ENCODE measurements around the gene ABCA5. TPM values are rescaled to one million over a fixed set of nuclear protein-coding genes. Genes with fewer than 3 reads are reported as not detected.

The ABCA5 gene
- polyA plus RNA-seq, 1 experiment = 6.5 TPM

DNA sequence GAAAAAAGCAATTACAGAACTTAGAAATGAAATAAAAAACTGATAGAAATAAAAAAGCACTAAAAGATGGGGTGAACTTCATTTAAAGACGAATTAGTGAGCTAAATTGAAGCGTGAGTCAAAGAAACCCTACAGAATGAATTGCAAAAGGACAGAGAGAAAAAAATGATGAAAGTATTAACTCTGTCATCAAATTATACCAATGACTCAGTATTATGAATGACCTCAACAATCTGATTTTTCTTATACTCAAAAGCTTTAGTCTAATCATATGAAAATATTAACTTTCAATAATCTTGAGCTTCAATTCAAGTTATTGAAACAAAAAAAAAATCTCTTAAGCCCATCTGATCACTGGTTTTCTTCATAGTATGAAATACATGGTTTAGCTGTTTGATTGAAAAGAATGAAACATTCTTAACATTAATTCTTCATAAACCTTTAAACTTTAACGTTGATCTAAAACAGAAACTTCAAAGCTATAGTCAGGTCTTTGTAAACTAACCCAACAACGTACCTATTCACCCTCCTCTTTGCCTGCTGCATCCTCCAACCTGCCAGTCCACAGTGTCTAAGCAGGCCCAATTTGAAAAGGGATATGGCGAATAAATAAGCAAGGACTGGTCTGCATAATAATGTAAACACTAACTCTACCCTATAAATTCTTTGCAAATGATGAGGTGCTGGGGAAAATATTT lies 6.6 kb downstream of the ABCA5 start:
- no peak overlapping the region for H3K4me3 ChIP-seq (ENCODE audit: low read depth, low read length)
- H3K36me3 ChIP-seq (ENCODE audit: control insufficient read depth, insufficient read depth, low read length) = no peaks in the 10 kb centered on the region
- no peak for DNase-seq (ENCODE audit: low read depth)
- POLR2A ChIA-PET = no interaction called here
- no peak for TF ChIP-seq CTCF (IDR thresholded peaks at IDR 0.05; ENCODE audit: insufficient read depth, low read depth, low read length)
- CTCF ChIA-PET = interaction anchor here (0.6 kb wide), 1 partner anchor 202 kb away, joined by 3 read pairs; no protein-coding TSS in a partner anchor
- H3K27me3 ChIP-seq (ENCODE audit: control insufficient read depth, insufficient read depth, low read length) = no peaks in the 10 kb centered on the region

DNA sequence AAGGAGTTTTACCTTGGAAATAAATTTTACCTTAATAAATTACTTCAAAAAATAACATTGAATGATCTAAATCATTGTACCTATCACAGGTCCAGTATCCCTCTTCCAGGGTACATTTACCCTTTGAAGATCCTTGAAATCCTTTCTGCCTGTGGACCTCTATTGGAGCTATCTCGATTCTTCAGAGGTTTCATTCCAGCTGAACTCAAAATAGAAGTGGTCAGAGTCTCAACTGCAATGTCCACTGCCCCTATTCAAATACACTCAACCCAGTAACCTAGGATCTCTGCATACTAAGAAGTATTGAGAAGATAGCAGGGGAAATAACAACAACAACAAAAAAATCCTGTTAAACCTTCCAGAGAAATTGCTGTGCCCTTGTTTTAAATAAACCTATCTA lies 9.3 kb downstream of the ABCA5 start:
- POLR2A ChIA-PET = no interaction called here
- CTCF ChIA-PET = interaction anchor here (0.6 kb wide), 1 partner anchor 192 kb away, joined by 3 read pairs; no protein-coding TSS in a partner anchor
- DNase-seq (ENCODE audit: low read depth) = no peak
- TF ChIP-seq CTCF (IDR thresholded peaks at IDR 0.05; ENCODE audit: insufficient read depth, low read depth, low read length) = no peak
- H3K4me3 ChIP-seq (ENCODE audit: low read depth, low read length) = no peak overlapping the region
- H3K27me3 ChIP-seq (ENCODE audit: control insufficient read depth, insufficient read depth, low read length) = no peaks in the 10 kb centered on the region
- H3K36me3 ChIP-seq (ENCODE audit: control insufficient read depth, insufficient read depth, low read length) = no peaks in the 10 kb centered on the region

DNA sequence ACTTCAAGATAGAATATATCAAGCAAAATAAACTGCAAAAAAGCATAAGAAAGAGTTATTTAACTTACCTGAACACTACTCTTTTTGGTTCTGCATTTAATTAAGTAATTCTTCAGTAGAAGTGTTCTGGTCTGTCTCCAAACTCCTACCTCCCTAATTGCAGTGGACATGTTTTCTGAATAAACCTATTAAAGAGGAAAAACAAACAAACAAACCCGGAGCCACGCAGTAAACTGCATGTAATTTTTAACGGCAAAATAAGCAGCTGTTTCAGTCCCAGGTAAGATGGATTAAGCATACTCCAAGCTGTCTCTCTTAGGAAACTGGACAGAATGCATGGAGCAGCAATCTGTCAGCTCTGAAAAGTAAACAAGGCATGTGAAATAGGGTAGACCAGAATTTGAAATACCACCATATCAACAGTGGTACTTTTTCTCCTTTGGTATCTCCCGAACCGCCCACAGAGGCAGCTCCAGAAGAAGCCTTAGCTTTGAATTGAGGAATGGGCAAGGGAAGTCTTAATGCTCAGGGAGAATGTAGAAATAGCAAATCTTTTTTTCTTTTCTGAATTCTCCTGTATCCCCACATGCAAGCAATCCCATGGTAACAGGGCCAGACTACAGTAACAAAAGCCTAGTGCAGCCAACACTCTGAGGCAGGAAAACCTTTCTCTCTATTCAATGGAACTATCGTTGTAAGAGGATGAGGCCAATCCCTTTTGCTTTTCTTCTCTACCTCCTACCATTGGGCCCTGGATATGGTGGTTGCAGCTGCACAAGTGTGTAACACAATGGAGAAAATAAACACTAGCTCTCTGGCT lies 12.5 kb downstream of the ABCA5 start:
- no peak for TF ChIP-seq CTCF (IDR thresholded peaks at IDR 0.05; ENCODE audit: insufficient read depth, low read depth, low read length)
- no peak for DNase-seq (ENCODE audit: low read depth)
- no peak overlapping the region for H3K4me3 ChIP-seq (ENCODE audit: low read depth, low read length)
- H3K36me3 ChIP-seq (ENCODE audit: control insufficient read depth, insufficient read depth, low read length) = no peaks in the 10 kb centered on the region; the same call in 1 of the 2 replicates
- H3K27me3 ChIP-seq (ENCODE audit: control insufficient read depth, insufficient read depth, low read length) = no peaks in the 10 kb centered on the region
- POLR2A ChIA-PET = no interaction called here
- CTCF ChIA-PET = interaction anchor here (1.6 kb wide), 1 partner anchor 202 kb away, joined by 3 read pairs; no protein-coding TSS in a partner anchor

DNA sequence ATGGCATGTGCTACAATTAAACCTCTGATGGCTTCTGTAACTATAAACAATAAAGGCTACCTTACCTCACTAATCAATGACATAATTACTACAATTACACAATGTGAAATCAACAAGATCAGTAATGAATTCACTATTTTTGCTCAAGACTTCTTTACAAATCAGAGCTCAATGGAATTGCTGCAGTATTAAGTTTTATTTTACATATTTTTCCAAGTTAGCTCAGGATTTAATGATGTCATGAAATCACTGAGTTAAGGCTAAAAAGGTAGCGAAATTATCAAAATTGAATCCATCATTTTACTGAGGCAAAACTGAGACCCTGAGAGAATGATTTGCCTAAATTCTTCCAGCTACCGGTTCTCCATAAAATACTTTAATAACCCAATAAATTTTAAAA lies 21.8 kb downstream of the ABCA5 start:
- DNase-seq (ENCODE audit: low read depth) = no peak
- no peaks in the 10 kb centered on the region; the same call in 1 of the 2 replicates for H3K36me3 ChIP-seq (ENCODE audit: control insufficient read depth, insufficient read depth, low read length)
- no peak overlapping the region for H3K4me3 ChIP-seq (ENCODE audit: low read depth, low read length)
- no peak for TF ChIP-seq CTCF (IDR thresholded peaks at IDR 0.05; ENCODE audit: insufficient read depth, low read depth, low read length)
- POLR2A ChIA-PET = no interaction called here
- H3K27me3 ChIP-seq (ENCODE audit: control insufficient read depth, insufficient read depth, low read length) = no peaks in the 10 kb centered on the region
- CTCF ChIA-PET = interaction anchor here (0.6 to 0.9 kb wide), 2 partner anchors 10 to 699 kb away, joined by 4 read pairs; no protein-coding TSS in a partner anchor

DNA sequence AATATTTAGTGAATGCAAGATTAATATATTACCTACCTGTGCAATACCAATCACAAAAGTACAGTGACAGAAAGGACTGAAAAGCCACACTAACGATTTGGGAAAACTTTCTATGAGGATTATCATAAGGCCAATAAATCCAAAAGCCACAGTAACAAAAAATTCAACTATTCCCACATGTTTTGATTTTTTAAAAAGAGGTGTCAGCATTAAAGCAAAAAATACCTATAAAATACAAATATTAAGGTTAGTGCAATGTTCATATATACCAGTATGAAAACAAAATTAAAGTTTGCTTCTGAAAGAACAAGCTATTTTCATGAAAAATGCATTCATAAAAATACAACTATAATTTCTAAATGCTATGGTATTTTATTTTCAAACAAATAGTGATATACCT lies 24.3 kb downstream of the ABCA5 start:
- POLR2A ChIA-PET = no interaction called here
- no peak overlapping the region for H3K4me3 ChIP-seq (ENCODE audit: low read depth, low read length)
- TF ChIP-seq CTCF (IDR thresholded peaks at IDR 0.05; ENCODE audit: insufficient read depth, low read depth, low read length) = no peak
- H3K27me3 ChIP-seq (ENCODE audit: control insufficient read depth, insufficient read depth, low read length) = no peaks in the 10 kb centered on the region
- CTCF ChIA-PET = no interaction called here
- DNase-seq (ENCODE audit: low read depth) = no peak
- H3K36me3 ChIP-seq (ENCODE audit: control insufficient read depth, insufficient read depth, low read length) = no peaks in the 10 kb centered on the region

Measured in BJ (cell line).